Right lobe of liver (tissue), 6 donors: ENCODE measurements around the gene ITFG2. TPM values are rescaled to one million over a fixed set of nuclear protein-coding genes. Genes with fewer than 3 reads are reported as not detected.
"Not testable (repeated sequence)": the region's sequence is repeated elsewhere in the genome, so short reads cannot be mapped to it uniquely, and the experiment has no call there.

Source experiments
- ATAC-seq, 4 donors: fragments of 200-7000 bp; cut with Tn5 transposase; one replicate each; pipeline ENCODE4 v1.9.1; 2020; ENCODE audit warnings: mild to moderate bottlenecking in 4 of 4, moderate library complexity in 4 of 4
- DNase-seq, 3 donors: peaks; one replicate each; pipeline ENCODE4 v3.0.0-alpha.2; 2020
- H3K27ac ChIP-seq, 3 donors: fragments of 200-600 bp; one replicate each; pipeline ENCODE4 v1.8.0; 2022
- H3K27me3 ChIP-seq, 2 donors: fragments of 200-600 bp; one replicate each; pipeline ENCODE4 v1.8.0; 2022
- H3K36me3 ChIP-seq, 4 donors: fragments of 200-600 bp; sonication (generic) in 1 of 4; one replicate each; pipeline versions ENCODE4 v1.5.1 to v1.8.0; 2017 to 2022; ENCODE audit warnings: control low read depth in 1 of 4
- H3K4me1 ChIP-seq, 4 donors: fragments of 200-600 bp; sonication (generic) in 1 of 4; one replicate each; pipeline versions ENCODE4 v1.5.1 to v1.8.0; 2017 to 2022; ENCODE audit warnings: control low read depth in 1 of 4
- H3K4me3 ChIP-seq, 3 donors: fragments of 200-600 bp; one replicate each; pipeline ENCODE4 v1.8.0; 2022
- H3K9me3 ChIP-seq, 4 donors: fragments of 200-600 bp; sonication (generic) in 1 of 4; one replicate each; pipeline versions ENCODE4 v1.5.1 to v1.8.0; 2017 to 2022; ENCODE audit warnings: control low read depth in 1 of 4
- POLR2A ChIP-seq: fragments of 450-650 bp; IDR thresholded peaks from one replicate; pipeline ENCODE4 v1.6.1; 2017; ENCODE audit warnings: antibody characterized with exemption, mild to moderate bottlenecking
- WGBS: methylation state at CpG from one replicate; pipeline ENCODE4 v1.1.6; 2018; ENCODE audit warnings: low coverage, low lambda C conversion rate; ENCODE audit not compliant: insufficient coverage; ENCODE audit errors: missing lambda C conversion rate; 5-methylcytosine and 5-hydroxymethylcytosine counted together
- intact Hi-C, 2 donors: fragments of 100-400 bp; cut with DNase I; formaldehyde crosslinking; loops; one replicate each; pipeline versions ENCODE4 v1.11.2 to v1.14.1; 2022
- total RNA-seq, 6 experiments: library from RNA; depleted of rRNA in 2 of 6; stranded (reverse); fragments of >200 nt in 2 of 6; fragmentation: NEBNext Ultra II Directional in 3 of 6; extraction: Animal tissue kit (Norgen Biotek cat#: 25700) in 3 of 6; gene quantifications; one replicate each; pipeline versions ENCODE4 v1.1.0 to v1.2.4, GENCODE V29; 2016 to 2023
- TF ChIP-seq, protein P1 (sequence below), 4 donors: fragments of 200-600 bp in 3 of 4; fragments of 450-650 bp in 1 of 4; IDR thresholded peaks; one replicate each; pipeline versions ENCODE4 v1.5.1 to v1.8.0; 2016 to 2022; ENCODE audit warnings: antibody characterized with exemption in 4 of 4, mild to moderate bottlenecking in 2 of 4
- donor health status: DM: no; HTN: yes; CAD: no.
- donor health status: DM: no; HTN: no; CAD: no.
- donor health status: DM: no; HTN: no; CAD: no.
- donor health status: DM: no; HTN: yes; CAD: no.
- donor health status: DM: no; HTN: yes; CAD: no.

ITFG2 gene
- total RNA-seq, 6 experiments from 2014 or later, result 11.3 to 20.5 (median 14.4) TPM

DNA sequence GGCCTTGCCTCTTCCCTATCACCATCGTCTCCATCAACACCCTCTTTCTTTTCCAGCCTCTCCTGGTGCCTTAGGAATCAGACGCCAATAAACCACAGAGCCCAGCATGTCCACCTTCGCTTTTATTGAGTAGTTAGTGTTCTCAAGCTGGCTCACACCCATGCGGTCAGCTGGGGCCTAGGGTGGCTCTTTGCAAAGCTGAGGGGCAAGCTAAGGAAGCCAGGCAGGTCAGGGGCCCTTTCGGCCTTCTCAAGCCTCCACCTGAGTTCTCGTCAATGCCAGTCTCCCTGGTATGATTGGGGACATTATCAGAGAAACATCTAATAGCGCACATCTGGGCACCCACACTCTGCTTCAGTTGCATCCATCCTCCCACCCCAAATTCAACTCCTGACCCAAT, 45.1 kb downstream of the ITFG2 start:
- intact Hi-C loops, result loop anchor here in 1 of 2 donors (10.0 kb wide), 1 partner anchor 87 kb away; no protein-coding TSS in a partner anchor
- WGBS, result 93% methylated on average over 5 of the region's 7 CpGs
- DNase-seq (no peak), ATAC-seq (no peak)
- Histone ChIP-seq H3K4me1 (no peaks in the 10 kb centered on the region), H3K27ac (no peak overlapping the region), H3K9me3 (no peaks in the 10 kb centered on the region), H3K4me3 (no peak overlapping the region), H3K27me3 (no peaks in the 10 kb centered on the region), H3K36me3 (no peaks in the 10 kb centered on the region)
- TF ChIP-seq, protein P1, sequence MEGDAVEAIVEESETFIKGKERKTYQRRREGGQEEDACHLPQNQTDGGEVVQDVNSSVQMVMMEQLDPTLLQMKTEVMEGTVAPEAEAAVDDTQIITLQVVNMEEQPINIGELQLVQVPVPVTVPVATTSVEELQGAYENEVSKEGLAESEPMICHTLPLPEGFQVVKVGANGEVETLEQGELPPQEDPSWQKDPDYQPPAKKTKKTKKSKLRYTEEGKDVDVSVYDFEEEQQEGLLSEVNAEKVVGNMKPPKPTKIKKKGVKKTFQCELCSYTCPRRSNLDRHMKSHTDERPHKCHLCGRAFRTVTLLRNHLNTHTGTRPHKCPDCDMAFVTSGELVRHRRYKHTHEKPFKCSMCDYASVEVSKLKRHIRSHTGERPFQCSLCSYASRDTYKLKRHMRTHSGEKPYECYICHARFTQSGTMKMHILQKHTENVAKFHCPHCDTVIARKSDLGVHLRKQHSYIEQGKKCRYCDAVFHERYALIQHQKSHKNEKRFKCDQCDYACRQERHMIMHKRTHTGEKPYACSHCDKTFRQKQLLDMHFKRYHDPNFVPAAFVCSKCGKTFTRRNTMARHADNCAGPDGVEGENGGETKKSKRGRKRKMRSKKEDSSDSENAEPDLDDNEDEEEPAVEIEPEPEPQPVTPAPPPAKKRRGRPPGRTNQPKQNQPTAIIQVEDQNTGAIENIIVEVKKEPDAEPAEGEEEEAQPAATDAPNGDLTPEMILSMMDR (IDR thresholded peaks at IDR 0.05), result no peak
- no peak for TF ChIP-seq POLR2A

DNA sequence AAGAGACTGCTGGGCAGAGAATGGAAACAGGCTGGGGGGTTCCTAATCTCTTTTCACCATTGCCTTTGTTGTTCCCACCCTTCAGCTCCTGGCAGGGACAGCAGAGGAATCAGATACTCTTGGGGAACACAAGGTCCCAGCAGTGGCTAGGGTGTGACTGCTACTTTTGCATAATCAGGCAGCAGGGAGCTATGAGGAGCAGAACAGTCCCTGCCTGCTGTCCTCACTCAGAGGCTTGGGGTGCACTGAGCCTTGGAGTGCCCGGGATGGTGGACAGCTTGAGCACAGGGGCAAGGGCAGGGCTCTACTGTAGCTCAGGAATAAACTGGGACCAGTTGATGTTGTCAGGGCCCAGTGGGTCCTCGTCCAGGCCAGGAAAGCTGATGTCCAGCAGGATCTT, 45.9 kb downstream of the ITFG2 start:
- Histone ChIP-seq H3K9me3 (no peaks in the 10 kb centered on the region), H3K27ac (no peak overlapping the region), H3K36me3 (no peaks in the 10 kb centered on the region), H3K4me1 (no peaks in the 10 kb centered on the region), H3K27me3 (no peaks in the 10 kb centered on the region), H3K4me3 (no peak overlapping the region)
- no CpG with 5 or more reads among the region's 2 CpGs for WGBS
- ATAC-seq, result peak in 1 of 4 donors; percentile 18
- TF ChIP-seq POLR2A, result no peak
- TF ChIP-seq, protein P1 (IDR thresholded peaks at IDR 0.05), result no peak
- DNase-seq, result no peak
- intact Hi-C loops, result loop anchor here in 1 of 2 donors (10.0 kb wide), 1 partner anchor 86 kb away; no protein-coding TSS in a partner anchor

DNA sequence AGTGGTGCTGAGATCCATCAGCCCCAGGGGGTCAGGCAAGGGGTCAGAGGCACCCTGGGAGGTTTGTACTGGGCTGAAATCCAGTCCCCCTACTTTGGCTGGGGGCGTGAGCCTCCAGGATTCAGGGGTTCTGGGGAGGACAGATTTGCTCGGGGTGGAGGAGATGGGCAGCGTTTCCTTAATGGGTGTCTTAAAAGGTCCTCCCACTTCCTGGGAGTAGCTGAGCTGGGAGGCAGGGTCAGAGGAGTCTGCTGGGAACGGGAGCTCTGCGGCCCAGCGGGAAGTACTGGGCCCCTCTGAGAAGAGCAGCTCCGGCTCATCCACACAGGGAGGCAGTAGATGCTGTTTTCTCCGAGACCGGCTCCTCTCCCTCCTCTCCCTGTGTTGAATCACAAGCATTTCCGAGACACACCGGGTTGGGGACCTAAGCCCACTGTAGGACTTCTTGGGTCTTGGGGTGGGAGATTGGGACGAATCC, 46.5 kb downstream of the ITFG2 start:
- no peaks in the 10 kb centered on the region for H3K27me3 ChIP-seq
- H3K36me3 ChIP-seq, result no peaks in the 10 kb centered on the region
- no peaks in the 10 kb centered on the region for H3K4me1 ChIP-seq
- ATAC-seq, result peak in 3 of 4 donors; percentile 13 to 49 (median 30)
- TF ChIP-seq, protein P1 (IDR thresholded peaks at IDR 0.05), result no peak
- TF ChIP-seq POLR2A, result no peak
- no peak overlapping the region for H3K4me3 ChIP-seq
- H3K9me3 ChIP-seq, result no peaks in the 10 kb centered on the region
- intact Hi-C loops, result loop anchor here in 1 of 2 donors (10.0 kb wide), 1 partner anchor 86 kb away; no protein-coding TSS in a partner anchor
- 80% methylated on average over 1 of the region's 12 CpGs for WGBS
- DNase-seq, result no peak
- H3K27ac ChIP-seq, result no peak overlapping the region

DNA sequence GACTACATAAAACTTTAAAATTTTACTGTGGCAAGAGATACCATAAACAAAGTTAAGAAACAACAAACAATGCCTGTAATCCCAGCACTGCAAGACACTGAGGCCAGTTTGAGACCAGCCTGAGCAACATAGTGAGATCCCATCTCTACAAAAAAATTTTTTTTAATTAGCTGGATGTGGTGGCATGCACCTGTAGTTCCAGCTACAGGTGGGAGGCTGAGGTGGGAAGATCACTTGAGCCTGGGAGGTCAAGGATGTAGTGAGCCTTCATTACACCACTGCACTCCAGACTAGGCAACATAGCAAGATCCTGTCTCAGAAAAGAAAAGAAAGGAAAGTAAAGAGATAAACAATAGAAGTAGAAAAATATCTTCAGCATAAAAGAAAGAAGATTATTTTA, 47.7 kb downstream of the ITFG2 start:
- Histone ChIP-seq H3K36me3 (no peaks in the 10 kb centered on the region), H3K9me3 (no peaks in the 10 kb centered on the region), H3K4me3 (no peak overlapping the region), H3K27ac (no peak overlapping the region), H3K27me3 (no peaks in the 10 kb centered on the region), H3K4me1 (no peaks in the 10 kb centered on the region)
- TF ChIP-seq POLR2A, result no peak
- TF ChIP-seq, protein P1 (IDR thresholded peaks at IDR 0.05), result no peak
- ATAC-seq (no peak), DNase-seq (no peak)
- intact Hi-C loops, result no loop called here

DNA sequence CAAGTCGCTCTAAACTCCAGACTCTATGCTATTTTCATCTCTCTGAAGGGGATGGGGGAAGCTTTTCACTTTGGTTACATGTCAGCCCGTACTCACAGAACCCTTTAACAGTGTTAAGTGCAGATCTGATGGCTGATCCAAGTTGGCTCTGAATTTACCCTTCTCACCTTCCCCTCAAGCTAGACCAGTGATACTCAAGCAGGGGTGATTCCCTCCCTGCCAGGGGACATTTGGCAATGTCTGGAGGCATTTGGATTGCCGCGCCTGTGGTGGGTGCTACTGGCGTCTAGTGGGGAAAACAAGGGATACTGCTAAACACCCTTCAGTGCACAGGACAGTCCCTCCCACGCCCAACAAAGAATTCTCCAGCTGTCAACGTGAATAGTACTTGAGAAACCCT, 50.4 kb downstream of the ITFG2 start:
- Histone ChIP-seq H3K9me3 (no peaks in the 10 kb centered on the region), H3K36me3 (no peaks in the 10 kb centered on the region), H3K4me1 (no peaks in the 10 kb centered on the region), H3K27me3 (no peaks in the 10 kb centered on the region), H3K27ac (no peak overlapping the region), H3K4me3 (no peak overlapping the region)
- DNase-seq (no peak), ATAC-seq (no peak)
- TF ChIP-seq, protein P1 (IDR thresholded peaks at IDR 0.05), result no peak
- no peak for TF ChIP-seq POLR2A
- intact Hi-C loops, result no loop called here
- 100% methylated on average over 1 of the region's 7 CpGs for WGBS

DNA sequence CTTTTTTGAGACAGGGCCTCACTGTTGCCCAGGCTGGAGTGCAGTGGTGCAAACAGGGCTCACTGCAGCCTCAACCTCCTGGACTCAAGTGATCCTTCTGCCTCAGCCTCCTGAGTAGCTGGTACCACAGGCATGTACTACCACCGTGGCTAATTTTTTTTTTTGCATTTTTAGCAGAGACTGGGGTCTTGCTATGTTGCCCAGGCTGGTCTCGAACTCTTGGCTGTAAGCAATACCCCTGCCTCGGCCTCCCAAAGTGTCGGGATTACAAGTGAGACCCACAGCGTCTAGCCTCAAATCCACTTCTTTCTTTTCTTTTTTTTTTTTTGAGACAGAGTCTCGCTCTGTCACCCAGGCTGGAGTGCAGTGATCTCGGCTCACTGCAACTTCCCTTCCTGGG, 50.9 kb downstream of the ITFG2 start:
- WGBS, result 91% methylated on average over 7 of the region's 7 CpGs
- H3K4me3 ChIP-seq, H3K4me1 ChIP-seq, H3K36me3 ChIP-seq, H3K27me3 ChIP-seq, H3K9me3 ChIP-seq, DNase-seq, ATAC-seq, H3K27ac ChIP-seq, intact Hi-C loops: not testable (repeated sequence)
